K562 (cell line): Measurements from ENCODE around the gene EXOC3L1. TPM values are rescaled to one million over a fixed set of nuclear protein-coding genes. Genes with fewer than 3 reads are reported as not detected.

Experiments used
- DIDO1 ChIP-seq: fragments of 450-650 bp; IDR thresholded peaks from 2 replicates; pipeline ENCODE4 v1.6.1; 2016; ENCODE audit warnings: low read depth, missing biosample characterization, missing genetic modification characterization
- PTBP1 ChIP-seq: fragments of 200-400 bp; formaldehyde crosslinking; IDR thresholded peaks from 2 replicates; pipeline ENCODE4 v1.6.1; 2017; ENCODE audit warnings: low read depth, low read length
- STAG1 ChIP-seq: sonication (generic); formaldehyde crosslinking; IDR thresholded peaks from 2 replicates; pipeline ENCODE4 v1.5.0; 2020; ENCODE audit warnings: missing genetic modification reagents, borderline replicate concordance
- TOE1 ChIP-seq, 2 experiments: fragments of 450-650 bp in 1 of 2; sonication (generic) in 1 of 2; formaldehyde crosslinking in 1 of 2; IDR thresholded peaks; 2 replicates each; pipeline versions ENCODE4 v1.7.1 to v1.8.0; 2016 to 2022; ENCODE audit warnings: borderline replicate concordance in 2 of 2, mild to moderate bottlenecking in 2 of 2, antibody characterized with exemption in 1 of 2, inconsistent platforms in 1 of 2, low read depth in 1 of 2, missing genetic modification reagents in 1 of 2, moderate library complexity in 1 of 2
- ZNF184 ChIP-seq: sonication (generic); formaldehyde crosslinking; IDR thresholded peaks from 2 replicates; pipeline ENCODE4 v1.5.0; 2020; ENCODE audit warnings: missing genetic modification reagents
- polyA plus RNA-seq, 8 experiments: library from polyadenylated mRNA; depleted of rRNA in 4 of 8; stranded (reverse) in 5 of 8; unstranded in 3 of 8; fragments of >200 nt; fragmentation: Nextera tagmentation in 2 of 8; fragmentation: Illumina TruSeq in 1 of 8; extraction: Ambion mirVana in 2 of 8; extraction: Trizol in 1 of 8; gene quantifications; 2 replicates each; pipeline versions ENCODE4 v1.2.1 to v1.2.3, GENCODE V29; 2011 to 2014; ENCODE audit warnings: inconsistent platforms in 1 of 8, missing spikeins in 1 of 8
- total RNA-seq, 7 experiments: library from RNA; depleted of rRNA in 6 of 7; stranded (reverse); fragments of >200 nt in 6 of 7; fragmentation: Illumina TruSeq in 2 of 7; extraction: Trizol in 2 of 7; gene quantifications; 2 replicates each; pipeline versions ENCODE4 v1.2.1 to v1.2.3, GENCODE V29; 2011 to 2021; ENCODE audit warnings: low replicate concordance in 1 of 7
- TF ChIP-seq, protein P1 (sequence below): sonication (generic); formaldehyde crosslinking; IDR thresholded peaks from 2 replicates; pipeline ENCODE4 v1.8.1; 2023; ENCODE audit warnings: mild to moderate bottlenecking, missing genetic modification reagents

Gene EXOC3L1
- total and polyA plus RNA-seq, 9 of the 15 experiments (the other 6 are each of a cell fraction or from before 2014, with no cell fraction given) = 0.08 TPM; not detected in 8

DNA sequence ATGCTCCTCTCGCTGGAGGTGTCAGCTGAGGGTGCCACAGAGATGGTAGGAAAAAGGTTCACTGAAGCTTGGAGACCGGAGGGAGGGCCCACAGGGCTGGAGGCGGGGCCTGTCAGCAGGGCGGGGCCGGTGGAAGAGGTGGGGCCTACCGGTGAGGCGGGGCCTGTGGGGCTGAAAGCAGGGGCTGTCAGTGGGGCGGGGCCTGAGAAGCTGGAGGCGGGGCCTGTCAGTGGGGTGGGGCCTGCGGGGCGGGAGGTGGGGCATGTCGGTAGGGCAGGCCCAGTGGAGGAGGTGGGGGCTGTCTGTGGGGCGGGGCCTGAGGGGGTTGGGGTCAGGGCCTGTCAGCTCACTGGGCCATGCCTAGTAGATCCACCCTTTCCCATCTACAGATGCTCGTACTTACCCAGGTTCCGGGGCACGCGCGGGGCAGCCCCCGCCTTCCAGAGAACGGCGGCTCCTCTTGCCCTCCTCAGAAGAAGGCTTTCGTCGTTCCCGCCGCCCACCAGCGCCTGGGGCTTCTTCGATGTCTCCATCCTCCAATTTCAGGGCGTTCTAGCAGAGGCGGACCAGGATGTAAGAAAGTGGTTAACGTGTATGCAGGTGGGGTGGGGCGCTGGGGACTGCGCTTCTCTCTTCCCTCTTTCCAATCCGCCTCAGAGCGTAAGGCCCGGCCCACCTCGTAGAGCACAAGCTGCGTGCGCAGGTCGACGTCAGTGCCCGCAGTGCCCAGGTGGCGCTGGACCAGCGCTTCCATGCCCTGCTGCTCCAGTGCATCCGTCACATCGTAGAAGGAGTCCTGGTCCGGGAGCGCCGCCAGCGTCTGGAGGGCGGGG is 46.8 kb upstream of the EXOC3L1 start (continued):
- TF ChIP-seq ZNF184 (CRISPR knock-in tag) (no peak), PTBP1 (no peak), STAG1 (no peak), TOE1 (IDR thresholded peaks at IDR 0.05; ENCODE audit: borderline replicate concordance) (no peak), TOE1 (CRISPR knock-in tag; IDR thresholded peaks at IDR 0.05; ENCODE audit: borderline replicate concordance, low read depth) (no peak), DIDO1 (tag) (no peak)
- TF ChIP-seq, protein P1, sequence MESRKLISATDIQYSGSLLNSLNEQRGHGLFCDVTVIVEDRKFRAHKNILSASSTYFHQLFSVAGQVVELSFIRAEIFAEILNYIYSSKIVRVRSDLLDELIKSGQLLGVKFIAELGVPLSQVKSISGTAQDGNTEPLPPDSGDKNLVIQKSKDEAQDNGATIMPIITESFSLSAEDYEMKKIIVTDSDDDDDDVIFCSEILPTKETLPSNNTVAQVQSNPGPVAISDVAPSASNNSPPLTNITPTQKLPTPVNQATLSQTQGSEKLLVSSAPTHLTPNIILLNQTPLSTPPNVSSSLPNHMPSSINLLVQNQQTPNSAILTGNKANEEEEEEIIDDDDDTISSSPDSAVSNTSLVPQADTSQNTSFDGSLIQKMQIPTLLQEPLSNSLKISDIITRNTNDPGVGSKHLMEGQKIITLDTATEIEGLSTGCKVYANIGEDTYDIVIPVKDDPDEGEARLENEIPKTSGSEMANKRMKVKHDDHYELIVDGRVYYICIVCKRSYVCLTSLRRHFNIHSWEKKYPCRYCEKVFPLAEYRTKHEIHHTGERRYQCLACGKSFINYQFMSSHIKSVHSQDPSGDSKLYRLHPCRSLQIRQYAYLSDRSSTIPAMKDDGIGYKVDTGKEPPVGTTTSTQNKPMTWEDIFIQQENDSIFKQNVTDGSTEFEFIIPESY (CRISPR knock-in tag) = peak; percentile 86
